ENCODE results near the gene ADRB1. TPM values are rescaled to one million over a fixed set of nuclear protein-coding genes. Genes with fewer than 3 reads are reported as not detected.

ADRB1 gene
- total and polyA plus RNA-seq, 4 donors = 0.05 to 0.17 (median 0.16) TPM; not detected in 1

GRCh38 chr10:114087255-114087654 lies 43.6 kb downstream of the ADRB1 start:
- Histone ChIP-seq H3K4me1 (ENCODE audit: control insufficient read depth in 4 of 4, insufficient read depth in 4 of 4, low read length in 3 of 4) (no peaks in the 10 kb centered on the region), H3K4me3 (ENCODE audit: low read depth in 1 of 3, low read length in 3 of 3) (no peak overlapping the region), H3K27me3 (ENCODE audit: control insufficient read depth in 4 of 4, insufficient read depth in 4 of 4, low read length in 3 of 4) (no peaks in the 10 kb centered on the region), H3K27ac (ENCODE audit: low read depth in 1 of 2, low read length in 2 of 2) (no peak overlapping the region), H3K9me3 (ENCODE audit: control insufficient read depth in 4 of 4, low read length in 3 of 4) (no peaks in the 10 kb centered on the region), H3K9ac (ENCODE audit: low read depth in 1 of 2, low read length in 2 of 2) (no peak overlapping the region), H3K36me3 (ENCODE audit: control insufficient read depth in 4 of 4, insufficient read depth in 3 of 4, low read depth in 1 of 4, low read length in 3 of 4) (no peaks in the 10 kb centered on the region)
- TF ChIP-seq JUND (IDR thresholded peaks at IDR 0.05) (no peak), EGR1 (IDR thresholded peaks at IDR 0.05; ENCODE audit: low read depth in 2 of 2) (no peak), RXRA (IDR thresholded peaks at IDR 0.05) (no peak), RAD21 (IDR thresholded peaks at IDR 0.05) (no peak), FOXA2 (IDR thresholded peaks at IDR 0.05) (no peak), HNF4G (IDR thresholded peaks at IDR 0.05) (no peak), GABPA (IDR thresholded peaks at IDR 0.05 in 1 of 2, conservative IDR thresholded peaks at IDR 0.05 in 1 of 2) (no peak)
- TF ChIP-seq, protein P1, sequence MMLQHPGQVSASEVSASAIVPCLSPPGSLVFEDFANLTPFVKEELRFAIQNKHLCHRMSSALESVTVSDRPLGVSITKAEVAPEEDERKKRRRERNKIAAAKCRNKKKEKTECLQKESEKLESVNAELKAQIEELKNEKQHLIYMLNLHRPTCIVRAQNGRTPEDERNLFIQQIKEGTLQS (IDR thresholded peaks at IDR 0.05) = no peak
- DNase-seq (ENCODE audit: low spot score) = no peak
- WGBS = 81% methylated on average over 5 of the region's 5 CpGs

DNA sequence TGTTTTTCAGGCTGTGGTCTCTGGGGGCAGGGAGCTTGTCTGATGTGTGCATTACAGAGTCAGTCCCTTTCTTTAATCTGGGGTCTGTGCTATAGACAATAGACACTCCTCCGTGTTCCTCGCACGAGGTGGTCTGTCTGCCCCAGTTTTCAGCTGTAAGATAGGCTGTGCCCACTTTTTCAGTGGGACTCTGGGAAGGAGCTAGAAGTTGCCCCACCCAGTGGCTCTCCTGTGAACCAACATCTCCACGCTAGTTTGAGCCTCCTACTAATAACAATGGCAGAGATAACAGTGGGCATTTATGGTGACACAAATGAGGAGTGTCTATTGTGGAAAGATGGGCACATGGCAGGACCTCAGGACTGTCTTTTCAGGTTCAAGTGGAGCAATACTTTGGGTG lies 44.0 kb downstream of the ADRB1 start:
- no peak for DNase-seq (ENCODE audit: low spot score)
- no peaks in the 10 kb centered on the region for H3K36me3 ChIP-seq (ENCODE audit: control insufficient read depth in 4 of 4, insufficient read depth in 3 of 4, low read depth in 1 of 4, low read length in 3 of 4)
- H3K27ac ChIP-seq (ENCODE audit: low read depth in 1 of 2, low read length in 2 of 2) = no peak overlapping the region
- no peaks in the 10 kb centered on the region for H3K9me3 ChIP-seq (ENCODE audit: control insufficient read depth in 4 of 4, low read length in 3 of 4)
- TF ChIP-seq, protein P2, sequence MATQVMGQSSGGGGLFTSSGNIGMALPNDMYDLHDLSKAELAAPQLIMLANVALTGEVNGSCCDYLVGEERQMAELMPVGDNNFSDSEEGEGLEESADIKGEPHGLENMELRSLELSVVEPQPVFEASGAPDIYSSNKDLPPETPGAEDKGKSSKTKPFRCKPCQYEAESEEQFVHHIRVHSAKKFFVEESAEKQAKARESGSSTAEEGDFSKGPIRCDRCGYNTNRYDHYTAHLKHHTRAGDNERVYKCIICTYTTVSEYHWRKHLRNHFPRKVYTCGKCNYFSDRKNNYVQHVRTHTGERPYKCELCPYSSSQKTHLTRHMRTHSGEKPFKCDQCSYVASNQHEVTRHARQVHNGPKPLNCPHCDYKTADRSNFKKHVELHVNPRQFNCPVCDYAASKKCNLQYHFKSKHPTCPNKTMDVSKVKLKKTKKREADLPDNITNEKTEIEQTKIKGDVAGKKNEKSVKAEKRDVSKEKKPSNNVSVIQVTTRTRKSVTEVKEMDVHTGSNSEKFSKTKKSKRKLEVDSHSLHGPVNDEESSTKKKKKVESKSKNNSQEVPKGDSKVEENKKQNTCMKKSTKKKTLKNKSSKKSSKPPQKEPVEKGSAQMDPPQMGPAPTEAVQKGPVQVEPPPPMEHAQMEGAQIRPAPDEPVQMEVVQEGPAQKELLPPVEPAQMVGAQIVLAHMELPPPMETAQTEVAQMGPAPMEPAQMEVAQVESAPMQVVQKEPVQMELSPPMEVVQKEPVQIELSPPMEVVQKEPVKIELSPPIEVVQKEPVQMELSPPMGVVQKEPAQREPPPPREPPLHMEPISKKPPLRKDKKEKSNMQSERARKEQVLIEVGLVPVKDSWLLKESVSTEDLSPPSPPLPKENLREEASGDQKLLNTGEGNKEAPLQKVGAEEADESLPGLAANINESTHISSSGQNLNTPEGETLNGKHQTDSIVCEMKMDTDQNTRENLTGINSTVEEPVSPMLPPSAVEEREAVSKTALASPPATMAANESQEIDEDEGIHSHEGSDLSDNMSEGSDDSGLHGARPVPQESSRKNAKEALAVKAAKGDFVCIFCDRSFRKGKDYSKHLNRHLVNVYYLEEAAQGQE (IDR thresholded peaks at IDR 0.05) = no peak
- TF ChIP-seq NR2F2 (IDR thresholded peaks at IDR 0.05) = no peak
- no peak for TF ChIP-seq JUND (IDR thresholded peaks at IDR 0.05)
- TF ChIP-seq HNF4G (IDR thresholded peaks at IDR 0.05) = no peak
- TF ChIP-seq YY1 (IDR thresholded peaks at IDR 0.05) = no peak
- no peak for TF ChIP-seq SP1 (IDR thresholded peaks at IDR 0.05)
- TF ChIP-seq HNF4A (conservative IDR thresholded peaks at IDR 0.05) = no peak
- TF ChIP-seq, protein P3, sequence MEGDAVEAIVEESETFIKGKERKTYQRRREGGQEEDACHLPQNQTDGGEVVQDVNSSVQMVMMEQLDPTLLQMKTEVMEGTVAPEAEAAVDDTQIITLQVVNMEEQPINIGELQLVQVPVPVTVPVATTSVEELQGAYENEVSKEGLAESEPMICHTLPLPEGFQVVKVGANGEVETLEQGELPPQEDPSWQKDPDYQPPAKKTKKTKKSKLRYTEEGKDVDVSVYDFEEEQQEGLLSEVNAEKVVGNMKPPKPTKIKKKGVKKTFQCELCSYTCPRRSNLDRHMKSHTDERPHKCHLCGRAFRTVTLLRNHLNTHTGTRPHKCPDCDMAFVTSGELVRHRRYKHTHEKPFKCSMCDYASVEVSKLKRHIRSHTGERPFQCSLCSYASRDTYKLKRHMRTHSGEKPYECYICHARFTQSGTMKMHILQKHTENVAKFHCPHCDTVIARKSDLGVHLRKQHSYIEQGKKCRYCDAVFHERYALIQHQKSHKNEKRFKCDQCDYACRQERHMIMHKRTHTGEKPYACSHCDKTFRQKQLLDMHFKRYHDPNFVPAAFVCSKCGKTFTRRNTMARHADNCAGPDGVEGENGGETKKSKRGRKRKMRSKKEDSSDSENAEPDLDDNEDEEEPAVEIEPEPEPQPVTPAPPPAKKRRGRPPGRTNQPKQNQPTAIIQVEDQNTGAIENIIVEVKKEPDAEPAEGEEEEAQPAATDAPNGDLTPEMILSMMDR (IDR thresholded peaks at IDR 0.05; ENCODE audit: low read depth, low read length, missing input control) = no peak
- TF ChIP-seq EGR1 (IDR thresholded peaks at IDR 0.05; ENCODE audit: low read depth in 2 of 2) = no peak
- TF ChIP-seq, protein P1 (IDR thresholded peaks at IDR 0.05) = no peak
- no peak for TF ChIP-seq TAF1 (conservative IDR thresholded peaks at IDR 0.05)
- TF ChIP-seq, protein P4, sequence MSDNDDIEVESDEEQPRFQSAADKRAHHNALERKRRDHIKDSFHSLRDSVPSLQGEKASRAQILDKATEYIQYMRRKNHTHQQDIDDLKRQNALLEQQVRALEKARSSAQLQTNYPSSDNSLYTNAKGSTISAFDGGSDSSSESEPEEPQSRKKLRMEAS (IDR thresholded peaks at IDR 0.05) = no peak
- no peak for TF ChIP-seq RAD21 (IDR thresholded peaks at IDR 0.05)
- no peak for TF ChIP-seq FOXA2 (IDR thresholded peaks at IDR 0.05)
- no peaks in the 10 kb centered on the region for H3K27me3 ChIP-seq (ENCODE audit: control insufficient read depth in 4 of 4, insufficient read depth in 4 of 4, low read length in 3 of 4)
- no peak overlapping the region for H3K9ac ChIP-seq (ENCODE audit: low read depth in 1 of 2, low read length in 2 of 2)
- WGBS = 84% methylated on average over 4 of the region's 4 CpGs
- H3K4me1 ChIP-seq (ENCODE audit: control insufficient read depth in 4 of 4, insufficient read depth in 4 of 4, low read length in 3 of 4) = no peaks in the 10 kb centered on the region
- H3K4me3 ChIP-seq (ENCODE audit: low read depth in 1 of 3, low read length in 3 of 3) = no peak overlapping the region

Data from liver (tissue), 9 donors.